Glomerular visceral epithelial cell (primary cell): ENCODE data around the gene SIRT2.
"Not testable (repeated sequence)": the region's sequence is repeated elsewhere in the genome, so short reads cannot be mapped to it uniquely, and the experiment has no call there.

Experiments
- DNase-seq: peaks from one replicate; pipeline ENCODE4 v3.0.0-alpha.2; 2016; ENCODE audit errors: extremely low spot score

Gene SIRT2

DNA sequence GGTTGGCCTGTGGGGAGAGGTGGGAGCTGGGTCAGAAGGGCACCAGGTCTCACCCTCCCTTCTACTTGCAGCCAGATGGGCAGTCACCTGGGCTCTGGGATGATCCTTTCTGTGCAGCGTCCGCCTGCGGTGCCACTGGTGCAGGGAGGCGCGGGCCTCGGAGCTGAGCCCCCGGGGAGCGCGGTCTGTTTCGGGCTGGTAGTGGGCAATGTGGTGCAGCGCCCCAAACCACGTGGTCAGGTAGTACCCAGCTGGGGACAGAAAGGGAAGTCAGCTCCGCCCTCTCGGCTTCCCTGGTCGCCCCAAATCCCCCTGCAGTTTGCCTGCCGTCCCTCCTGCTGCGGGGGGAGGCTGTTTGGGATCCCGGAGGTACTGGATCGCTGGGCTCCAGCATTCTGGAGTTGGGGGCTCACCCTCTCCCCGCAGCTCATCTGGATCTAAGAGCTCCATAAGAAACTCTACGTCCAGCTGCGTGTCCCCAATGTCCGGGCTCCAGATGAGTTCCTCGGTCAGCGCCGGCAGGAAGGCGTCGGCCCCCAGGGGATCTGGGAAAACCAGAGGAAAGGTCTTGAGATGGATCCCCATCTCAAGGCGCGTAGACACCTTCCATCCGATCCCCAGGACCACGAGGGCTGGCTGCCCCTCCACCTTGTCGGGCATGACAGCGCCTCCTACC, 30.1 kb downstream of the SIRT2 start:
- DNase-seq, result no peak

DNA sequence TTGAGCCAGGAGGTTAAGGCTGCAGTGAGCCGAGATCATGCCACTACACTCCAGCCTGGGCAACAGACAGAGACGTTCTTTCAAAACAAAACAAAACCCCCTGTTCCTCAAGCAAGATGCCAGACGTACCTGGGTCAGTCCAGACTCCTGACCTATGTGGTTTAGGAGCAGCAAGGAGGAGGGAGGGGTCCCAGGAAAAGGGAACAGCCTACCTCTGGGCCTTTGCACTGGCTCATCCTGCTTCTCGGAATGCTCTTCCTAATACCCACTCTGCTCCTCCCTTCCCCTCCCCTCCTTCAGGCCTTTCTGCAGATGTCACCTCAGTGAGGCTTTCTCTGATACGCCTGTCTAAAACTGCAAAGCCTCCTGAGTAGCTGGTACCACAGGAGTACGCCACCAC, 30.9 kb downstream of the SIRT2 start:
- DNase-seq, result no peak

DNA sequence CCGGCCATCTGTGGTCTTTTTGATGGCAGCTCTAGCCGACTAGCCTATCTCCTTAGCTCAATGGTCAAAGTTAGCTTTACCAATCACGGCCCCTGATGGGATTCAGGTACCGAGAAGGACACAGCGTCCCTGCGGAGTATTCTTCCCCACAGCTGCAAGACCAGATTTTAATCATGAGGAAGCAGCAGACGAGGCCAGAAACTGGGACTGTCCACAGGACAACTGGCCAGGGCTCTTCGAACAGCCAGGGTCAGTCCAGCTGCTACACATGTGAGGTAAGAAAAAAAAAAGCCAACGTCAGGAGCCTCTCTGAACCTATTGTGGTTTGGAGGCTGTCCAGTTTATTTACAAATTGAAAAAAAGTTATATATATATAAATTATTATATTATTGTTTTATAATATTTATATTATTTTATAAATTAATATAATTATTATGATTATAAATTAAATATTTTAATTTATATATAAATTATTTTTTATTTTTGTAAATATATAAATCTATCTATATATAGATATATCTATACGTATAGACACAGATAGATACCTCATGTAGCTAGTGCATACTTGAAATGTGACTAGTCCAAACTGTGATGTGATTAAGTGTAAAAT, 32.1 kb downstream of the SIRT2 start:
- no peak for DNase-seq

- DNase-seq, result no peak
Measured at GRCh38 chr19:38862321-38863059, 36.9 kb downstream of the SIRT2 start.

DNA sequence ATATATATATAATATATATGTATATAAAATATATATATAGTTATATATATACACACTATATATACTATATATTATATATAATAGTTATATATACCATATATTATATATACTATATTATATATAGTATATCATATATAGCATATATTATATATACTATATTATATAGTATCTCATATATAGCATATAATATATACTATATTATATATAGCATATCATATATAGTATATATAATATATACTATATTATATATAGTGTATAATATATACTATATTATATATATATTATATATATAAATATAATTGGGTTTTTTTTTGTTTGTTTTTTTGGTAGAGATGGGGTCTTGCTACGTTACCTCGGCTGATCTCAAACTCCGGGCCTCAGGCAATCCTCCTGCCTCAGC, 38.0 kb downstream of the SIRT2 start:
- no peak for DNase-seq

- not testable (repeated sequence) for DNase-seq
Measured at GRCh38 chr19:38859631-38860204, 39.7 kb downstream of the SIRT2 start.

DNA sequence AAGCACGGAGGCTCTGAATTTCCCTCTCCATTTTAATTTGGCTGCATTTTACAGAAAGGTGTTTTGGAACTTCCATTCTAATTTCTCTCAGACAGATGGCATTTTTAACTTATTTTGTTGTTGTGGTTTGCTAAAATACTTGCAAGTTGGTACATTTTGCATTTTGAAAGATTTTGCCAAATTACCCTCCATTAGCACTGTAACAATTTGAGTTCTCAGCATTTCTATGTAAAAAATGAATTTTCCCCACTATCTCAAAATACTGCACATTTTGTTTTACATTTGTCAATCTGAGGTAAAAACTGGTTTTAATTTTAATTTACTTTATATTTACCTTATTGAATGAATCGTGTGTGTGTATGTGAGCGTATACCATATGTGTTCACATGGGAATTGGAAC, 42.6 kb downstream of the SIRT2 start:
- no peak for DNase-seq

DNA sequence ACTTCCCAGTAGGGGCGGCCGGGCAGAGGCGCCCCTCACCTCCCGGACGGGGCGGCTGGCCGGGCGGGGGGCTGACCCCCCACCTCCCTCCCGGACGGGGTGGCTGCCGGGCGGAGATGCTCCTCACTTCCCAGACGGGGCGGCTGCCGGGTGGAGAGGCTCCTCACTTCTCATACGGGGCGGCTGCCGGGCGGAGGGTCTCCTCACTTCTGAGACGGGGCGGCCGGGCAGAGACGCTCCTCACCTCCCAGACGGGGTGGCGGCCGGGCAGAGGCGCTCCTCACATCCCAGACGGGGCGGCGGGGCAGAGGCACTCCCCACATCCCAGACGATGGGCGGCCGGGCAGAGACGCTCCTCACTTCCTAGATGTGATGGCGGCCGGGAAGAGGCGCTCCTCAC, 43.7 kb downstream of the SIRT2 start:
- not testable (repeated sequence) for DNase-seq

DNA sequence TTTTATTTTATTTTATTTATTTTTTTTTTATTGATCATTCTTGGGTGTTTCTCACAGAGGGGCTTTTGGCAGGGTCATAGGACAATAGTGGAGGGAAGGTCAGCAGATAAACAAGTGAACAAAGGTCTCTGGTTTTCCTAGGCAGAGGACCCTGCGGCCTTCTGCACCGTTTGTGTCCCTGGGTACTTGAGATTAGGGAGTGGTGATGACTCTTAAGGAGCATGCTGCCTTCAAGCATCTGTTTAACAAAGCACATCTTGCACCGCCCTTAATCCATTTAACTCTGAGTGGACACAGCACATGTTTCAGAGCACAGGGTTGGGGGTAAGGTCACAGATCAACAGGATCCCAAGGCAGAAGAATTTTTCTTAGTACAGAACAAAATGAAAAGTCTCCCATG, 44.5 kb downstream of the SIRT2 start:
- not testable (repeated sequence) for DNase-seq

DNA sequence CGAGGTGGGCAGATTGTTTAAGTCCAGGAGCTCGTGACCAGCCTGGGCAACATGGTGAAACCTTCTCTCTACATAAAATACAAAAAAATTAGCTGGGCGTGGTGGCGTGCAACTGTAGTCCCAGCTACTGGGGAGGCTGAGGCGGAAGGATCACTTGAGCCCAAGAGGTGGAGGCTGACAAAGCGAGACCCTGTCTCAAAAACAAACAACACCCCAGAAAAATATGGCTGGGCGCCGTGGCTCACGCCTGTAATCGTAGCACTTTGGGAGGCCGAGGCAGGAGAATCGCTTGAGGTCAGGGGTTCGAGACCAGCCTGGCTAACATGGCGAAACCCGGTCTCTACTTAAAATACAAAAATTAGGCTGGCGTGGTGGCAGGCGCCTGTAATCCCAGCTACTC, 46.2 kb downstream of the SIRT2 start:
- no peak for DNase-seq

- DNase-seq, result peak; percentile 62
Measured at GRCh38 chr19:38852231-38853044, 47.0 kb downstream of the SIRT2 start.

DNA sequence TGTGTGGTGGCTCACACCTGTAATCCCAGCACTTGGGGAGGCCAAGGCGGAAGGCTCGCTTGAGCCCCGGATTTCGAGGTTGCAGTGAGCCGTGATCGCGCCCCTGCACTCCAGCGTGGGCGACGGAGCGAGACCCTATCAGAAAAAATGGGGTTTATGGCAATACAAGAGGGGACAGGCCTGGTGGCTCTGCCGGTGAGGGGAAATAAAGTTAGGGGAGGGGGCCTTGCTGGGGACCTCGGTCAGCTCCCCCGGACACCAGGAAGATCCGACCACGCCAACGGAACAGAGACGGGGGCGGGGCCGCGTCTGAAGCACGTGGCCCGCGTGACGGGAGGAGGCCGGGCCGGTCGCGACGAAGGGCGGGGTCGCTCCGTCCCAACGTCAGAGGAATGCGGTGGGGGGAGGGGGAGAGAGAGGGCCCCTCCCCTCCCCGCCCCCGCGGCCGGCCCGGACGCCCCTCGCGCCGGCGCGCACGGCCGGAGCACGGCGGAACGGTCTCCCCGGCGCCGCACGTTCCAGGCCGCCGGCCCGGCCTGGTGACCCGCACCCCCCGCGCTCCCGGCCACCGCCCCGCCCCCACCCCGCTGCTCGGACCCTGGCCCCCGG, 47.7 kb downstream of the SIRT2 start:
- DNase-seq, result peak; percentile 93

DNA sequence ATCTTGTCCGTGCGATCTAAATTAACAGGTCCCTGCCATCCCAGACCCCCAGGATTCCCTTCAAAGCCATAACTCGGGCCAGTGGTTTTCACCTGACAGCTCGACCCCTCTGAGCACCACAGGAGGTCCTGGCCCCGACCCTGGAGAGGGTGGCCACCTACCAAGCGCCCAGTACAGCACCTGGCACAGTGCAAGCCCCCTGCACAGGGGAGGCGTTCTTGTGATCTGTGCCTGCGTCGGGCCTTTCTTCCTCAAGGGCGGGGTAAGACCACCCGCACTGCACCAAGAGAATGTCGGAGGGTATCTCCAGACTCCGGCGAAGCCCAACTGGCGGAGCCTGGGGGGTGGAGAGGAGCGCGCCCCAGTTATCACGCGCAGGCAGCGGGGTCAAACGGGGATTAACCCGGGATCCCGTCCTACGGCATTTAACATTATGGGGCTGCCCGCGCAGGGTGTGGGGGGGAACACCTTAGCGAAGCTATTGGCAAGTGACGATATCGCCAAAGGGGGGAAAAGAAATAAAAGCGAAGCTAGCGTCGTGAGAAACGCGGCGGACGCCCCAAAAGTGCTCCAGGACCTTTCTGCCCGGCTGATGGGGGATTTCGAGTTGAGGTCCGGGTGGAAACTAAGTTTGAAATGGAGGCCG, 48.3 kb downstream of the SIRT2 start:
- no peak for DNase-seq

GRCh38 chr19:38850436-38850975, 48.9 kb downstream of the SIRT2 start:
- DNase-seq, result no peak

DNA sequence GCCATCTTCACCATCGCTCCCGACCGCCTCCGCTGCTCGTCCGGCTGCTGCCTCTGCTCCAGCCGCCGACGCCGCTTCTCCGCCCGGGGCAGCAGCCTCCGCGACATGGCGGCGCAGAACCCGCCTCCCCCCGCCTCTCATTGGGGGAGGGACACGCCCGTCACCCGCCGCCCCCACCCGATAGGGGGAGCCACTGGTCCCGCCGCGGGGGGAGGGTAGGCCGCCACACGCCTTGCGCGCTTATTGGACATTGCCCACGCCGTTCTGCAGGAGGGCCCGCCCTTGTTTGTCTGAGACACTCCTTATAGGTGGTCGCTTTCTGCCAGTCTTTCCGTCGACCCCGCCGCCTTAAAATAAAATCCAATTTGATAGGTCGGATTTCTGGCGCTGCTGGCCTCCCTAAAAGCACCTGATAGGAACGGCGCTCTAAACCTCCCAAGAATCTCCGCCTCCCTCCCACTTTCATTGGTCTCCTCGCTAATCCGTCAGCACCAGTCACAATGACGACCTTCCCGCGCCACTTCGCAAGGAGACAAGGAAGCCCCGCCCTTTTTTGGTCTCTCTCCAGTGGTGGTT, 49.5 kb downstream of the SIRT2 start, which contains the start of gene HNRNPL:
HNRNPL (minus strand) TSS at position 127 of the 576 bp plus-strand sequence; CDS start at position 107, 20 bp downstream.
- peak; percentile 100 for DNase-seq

- DNase-seq, result peak; percentile 99
Measured at GRCh38 chr19:38849147-38849859, 50.1 kb downstream of the SIRT2 start.

DNA sequence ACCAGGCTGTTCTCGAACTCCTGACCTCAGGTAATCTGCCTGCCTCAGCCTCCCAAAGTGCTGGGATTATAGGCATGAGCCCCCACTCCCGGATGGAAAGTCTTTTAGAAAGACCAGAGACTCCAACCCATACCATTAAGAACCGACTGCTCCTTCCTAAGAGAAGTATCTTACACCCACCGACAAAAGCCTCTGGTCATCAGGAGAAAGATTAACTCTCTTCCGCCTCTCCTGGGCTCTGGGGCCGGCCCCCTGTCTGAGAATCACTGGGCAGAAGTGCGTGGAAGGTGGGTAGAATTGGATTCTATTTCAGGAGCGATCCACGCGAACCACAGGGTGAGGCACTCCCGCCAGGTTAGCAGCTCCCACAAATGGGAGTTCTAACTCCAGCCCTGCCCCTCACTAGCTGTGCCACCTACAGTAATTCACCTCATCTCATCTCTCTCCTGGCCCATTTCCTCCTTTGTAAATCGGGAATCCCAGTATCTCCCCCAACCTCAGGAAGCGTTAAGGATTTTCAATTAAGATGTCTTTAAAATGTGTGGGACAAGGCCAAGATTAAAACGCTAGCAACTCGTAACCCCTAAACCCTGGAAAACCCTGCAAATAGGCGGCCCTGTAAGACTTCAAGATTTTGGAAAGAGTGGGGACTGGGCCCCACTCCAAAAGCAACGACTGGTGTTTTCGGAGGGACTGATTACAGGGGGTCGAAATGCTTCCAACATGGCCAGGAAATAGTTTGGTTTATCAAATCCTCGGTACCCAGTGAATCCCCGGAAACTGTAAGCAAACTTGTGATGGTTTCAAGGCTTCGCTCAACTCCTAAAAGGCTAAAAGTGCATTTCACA, 50.9 kb downstream of the SIRT2 start:
- DNase-seq, result no peak

- DNase-seq, result no peak
Measured at GRCh38 chr19:38846097-38846496, 53.3 kb downstream of the SIRT2 start.
